ENCODE measurements around the gene TTN.
"Not testable (repeated sequence)": the region's sequence is repeated elsewhere in the genome, so short reads cannot be mapped to it uniquely, and the experiment has no call there.

Gene TTN

DNA sequence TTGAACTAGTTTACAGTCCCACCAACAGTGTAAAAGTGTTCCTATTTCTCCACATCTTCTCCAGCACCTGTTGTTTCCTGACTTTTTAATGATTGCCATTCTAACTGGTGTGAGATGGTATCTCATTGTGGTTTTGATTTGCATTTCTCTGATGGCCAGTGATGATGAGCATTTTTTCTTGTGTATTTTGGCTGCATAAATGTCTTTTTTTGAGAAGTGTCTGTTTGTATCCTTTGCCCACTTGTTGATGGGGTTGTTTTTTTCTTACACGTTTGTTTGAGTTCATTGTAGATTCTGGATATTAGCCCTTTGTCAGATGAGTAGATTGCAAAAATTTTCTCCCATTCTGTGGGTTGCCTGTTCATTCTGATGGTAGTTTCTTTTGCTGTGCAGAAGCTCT lies 281.8 kb downstream of the TTN start:
- DNase-seq: not testable (repeated sequence)

DNA sequence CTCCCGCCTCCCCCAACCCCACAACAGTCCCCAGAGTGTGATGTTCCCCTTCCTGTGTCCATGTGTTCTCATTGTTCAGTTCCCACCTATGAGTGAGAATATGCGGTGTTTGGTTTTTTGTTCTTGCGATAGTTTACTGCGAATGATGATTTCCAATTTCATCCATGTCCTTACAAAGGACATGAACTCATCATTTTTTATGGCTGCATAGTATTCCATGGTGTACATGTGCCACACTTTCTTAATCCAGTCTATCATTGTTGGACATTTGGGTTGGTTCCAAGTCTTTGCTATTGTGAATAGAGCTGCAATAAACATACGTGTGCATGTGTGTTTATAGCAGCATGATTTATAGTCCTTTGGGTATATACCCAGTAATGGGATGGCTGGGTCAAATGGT lies 282.2 kb downstream of the TTN start:
- DNase-seq: not testable (repeated sequence)

- DNase-seq: no peak
Measured at GRCh38 chr2:178523596-178524134, 283.6 kb downstream of the TTN start.

- DNase-seq: peak; percentile 77
Measured at GRCh38 chr2:178522950-178523595, 284.1 kb downstream of the TTN start.

DNA sequence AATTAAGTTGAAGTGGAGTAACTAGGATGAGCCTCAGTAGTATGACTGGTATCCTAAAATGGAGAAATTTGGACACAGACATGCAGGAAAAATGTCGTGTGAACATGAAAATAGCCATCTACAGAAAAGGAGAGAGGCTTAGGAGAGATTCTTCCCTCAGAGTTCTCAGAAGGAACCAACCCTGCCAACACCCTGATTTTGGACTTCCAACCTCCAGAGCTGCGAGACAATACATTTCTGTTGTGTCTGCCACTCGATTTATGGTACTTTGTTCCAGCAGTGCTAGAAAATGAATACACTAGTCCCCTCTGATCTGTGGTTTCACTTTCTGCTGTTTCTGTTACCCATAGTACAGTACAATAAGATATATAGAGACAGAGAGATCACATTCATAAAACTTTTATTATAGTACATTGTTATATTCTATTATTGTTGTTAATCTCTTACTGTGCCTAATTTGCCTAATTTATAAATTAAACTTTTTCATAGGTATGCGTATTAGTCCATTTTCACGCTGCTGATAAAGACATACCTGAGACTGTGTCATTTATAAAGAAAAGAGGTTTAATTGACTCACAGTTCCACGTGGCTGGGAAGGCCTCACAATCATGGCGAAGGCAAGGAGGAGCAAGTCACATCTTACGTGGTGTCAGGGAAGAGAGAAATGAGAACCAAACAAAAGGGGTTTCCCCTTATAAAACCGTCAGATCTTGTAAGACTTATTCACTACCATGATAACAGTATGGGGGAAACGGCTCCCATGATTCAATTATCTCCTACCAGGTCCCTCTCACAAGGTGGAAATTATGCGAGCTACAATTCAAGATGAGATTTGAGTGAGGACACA lies 285.7 kb downstream of the TTN start:
- no peak for DNase-seq

- no peak for DNase-seq
Measured at GRCh38 chr2:178517496-178517895, 289.7 kb downstream of the TTN start.

DNA sequence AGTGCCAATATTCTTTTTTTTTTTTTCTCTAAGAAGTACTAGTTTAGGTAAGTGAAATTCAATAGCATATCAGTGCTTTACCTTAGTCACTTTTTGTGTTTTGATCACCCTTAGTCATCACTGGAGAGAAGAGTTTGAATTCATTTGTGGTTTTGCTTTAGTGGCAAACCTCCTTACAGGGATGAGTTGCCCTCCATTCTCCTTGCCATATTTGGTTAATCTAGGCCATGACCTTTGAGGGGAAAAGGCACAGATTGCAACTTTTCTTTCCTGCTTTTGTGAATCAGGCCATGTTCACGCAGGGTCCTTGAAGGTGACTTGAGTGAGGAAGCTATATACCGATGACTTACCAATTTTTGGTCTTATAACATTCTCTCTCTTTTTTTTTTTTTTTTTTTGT lies 292.6 kb downstream of the TTN start:
- DNase-seq: no peak

DNA sequence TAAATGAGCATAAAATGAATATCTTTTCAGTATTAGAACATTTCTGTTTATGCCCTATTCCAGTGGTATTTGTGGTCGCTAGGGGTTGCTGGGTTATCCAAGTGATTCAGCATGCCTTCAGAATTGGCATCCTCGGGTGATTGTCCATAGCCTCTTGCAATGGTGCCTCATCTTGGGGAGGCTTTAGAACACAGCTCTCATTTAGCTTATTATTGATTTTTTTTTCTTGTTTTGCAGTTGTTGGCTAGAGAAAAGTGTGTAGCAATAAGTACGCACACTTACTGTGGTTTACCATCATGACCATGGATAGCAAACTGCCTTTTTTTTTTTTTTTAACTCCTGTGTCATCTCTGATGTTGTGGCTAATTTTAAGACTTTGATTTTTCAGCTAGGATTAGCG lies 293.3 kb downstream of the TTN start:
- DNase-seq: no peak

GRCh38 chr2:178512484-178512883 lies 294.7 kb downstream of the TTN start:
- no peak for DNase-seq

DNA sequence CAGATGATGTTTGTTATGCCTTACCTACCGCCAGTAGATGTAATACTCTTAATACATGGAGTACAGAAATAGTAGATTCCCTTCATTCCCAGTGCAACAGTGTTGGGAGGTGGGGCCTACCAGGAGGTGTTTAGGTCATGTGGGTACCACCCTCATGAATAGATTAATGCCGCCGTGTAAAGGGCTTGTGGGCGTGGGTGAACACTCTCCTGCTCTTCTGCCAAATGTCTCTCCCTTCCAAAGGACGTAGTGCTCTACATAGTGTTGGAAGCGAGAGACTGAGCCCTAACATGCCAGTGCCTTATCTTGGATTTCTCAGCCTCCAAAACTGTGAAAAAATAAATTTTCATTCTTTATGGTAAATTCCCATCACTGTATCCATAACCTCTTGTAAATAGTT lies 296.8 kb downstream of the TTN start:
- no peak for DNase-seq

DNA sequence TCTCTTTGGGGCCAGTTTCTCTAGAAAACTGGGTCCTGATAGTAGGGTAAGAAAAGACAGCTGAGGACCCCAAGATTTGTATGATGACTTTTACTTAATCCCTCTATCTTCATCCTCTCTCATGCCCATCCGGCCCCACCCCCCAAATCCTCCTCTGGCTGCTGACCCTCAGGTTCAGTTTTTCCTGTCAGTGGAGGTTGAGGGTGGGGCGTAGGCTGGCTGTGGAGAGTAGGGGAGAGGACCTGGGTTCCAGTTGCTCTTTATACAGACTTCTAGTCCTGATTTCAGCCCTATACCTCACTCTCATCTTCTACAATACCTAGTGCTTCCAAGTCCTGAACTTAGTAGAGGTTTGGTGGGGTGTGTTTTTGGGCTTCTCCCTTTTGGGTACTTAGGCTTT lies 298.6 kb downstream of the TTN start:
- DNase-seq: no peak

- no peak for DNase-seq
Measured at GRCh38 chr2:178506949-178507348, 300.3 kb downstream of the TTN start.

DNA sequence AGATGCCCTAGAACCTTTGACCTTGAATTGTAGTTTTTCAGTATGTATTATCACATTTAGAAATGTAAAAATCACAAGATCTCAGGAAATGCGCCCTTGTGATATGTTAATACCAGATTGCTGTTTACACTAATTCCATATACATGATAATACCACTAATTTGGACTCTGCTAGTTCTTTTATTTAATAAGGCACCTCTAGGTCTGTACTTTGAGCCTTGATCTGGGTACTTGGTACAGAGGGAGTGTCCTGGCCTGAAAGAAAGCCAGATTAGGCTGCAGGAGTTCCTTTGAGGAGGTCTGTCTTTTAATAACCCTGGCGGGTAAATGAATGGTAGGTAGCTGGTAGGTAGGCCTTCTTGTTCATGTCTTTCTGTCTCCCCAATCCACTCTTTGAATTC lies 300.7 kb downstream of the TTN start:
- DNase-seq: no peak

DNA sequence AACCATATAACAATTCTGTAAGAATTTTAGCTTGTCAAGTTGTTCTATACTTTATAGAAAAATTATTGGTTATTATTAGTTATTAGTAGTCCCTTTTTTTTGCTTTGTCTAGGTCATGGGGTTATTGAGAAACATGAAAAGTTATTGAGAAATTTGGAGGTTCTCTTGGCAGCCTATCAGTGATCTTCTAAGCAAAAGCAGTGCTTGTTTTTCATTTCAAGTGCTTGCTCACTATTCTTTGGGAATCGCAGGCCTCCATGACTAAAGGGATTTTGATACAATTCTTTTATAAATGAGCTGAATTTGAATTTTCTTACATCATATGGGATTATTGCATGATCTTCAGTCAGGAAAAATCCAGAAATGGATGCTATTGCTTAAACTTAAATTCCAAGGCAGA lies 301.1 kb downstream of the TTN start:
- no peak for DNase-seq

DNA sequence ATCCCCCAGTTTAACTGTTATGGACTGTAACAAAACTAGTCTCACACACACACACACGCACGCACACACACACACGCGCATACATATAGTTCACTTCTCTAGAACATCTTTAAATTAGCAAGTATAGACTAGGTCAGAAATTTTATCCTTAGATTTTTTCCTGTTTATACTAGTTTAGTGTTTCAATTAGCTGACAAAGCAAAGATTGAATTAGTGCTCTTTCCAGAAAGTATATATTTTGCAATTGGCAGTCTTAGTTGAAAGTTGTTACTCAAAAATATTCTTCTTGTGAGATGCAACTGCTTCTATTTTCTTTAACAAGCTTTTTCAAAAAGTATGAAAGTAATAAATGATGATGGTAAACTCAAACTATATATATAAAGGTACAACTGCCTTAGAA lies 304.5 kb downstream of the TTN start:
- no peak for DNase-seq

DNA sequence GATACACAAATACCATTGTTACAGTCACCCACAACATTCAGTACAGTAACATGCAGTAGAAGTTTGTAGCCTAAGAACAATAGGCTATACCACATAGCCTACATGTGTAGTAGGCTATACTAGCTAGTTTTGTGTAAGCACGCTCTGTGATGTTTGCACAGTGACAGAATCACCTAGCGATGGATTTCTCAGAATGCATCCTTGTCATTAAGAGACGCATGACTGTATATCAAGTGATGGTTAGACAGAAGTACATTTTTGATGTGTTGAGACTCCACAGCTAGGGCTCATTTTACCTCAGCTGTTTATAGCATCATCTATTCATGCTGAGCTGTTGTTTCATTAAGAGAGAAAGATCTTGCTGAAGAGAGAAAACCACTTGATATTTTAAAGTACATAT lies 307.6 kb downstream of the TTN start:
- no peak for DNase-seq

- DNase-seq: no peak
Measured at GRCh38 chr2:178498137-178498536, 309.1 kb downstream of the TTN start.

- no peak for DNase-seq
Measured at GRCh38 chr2:178496049-178496448, 311.2 kb downstream of the TTN start.

DNA sequence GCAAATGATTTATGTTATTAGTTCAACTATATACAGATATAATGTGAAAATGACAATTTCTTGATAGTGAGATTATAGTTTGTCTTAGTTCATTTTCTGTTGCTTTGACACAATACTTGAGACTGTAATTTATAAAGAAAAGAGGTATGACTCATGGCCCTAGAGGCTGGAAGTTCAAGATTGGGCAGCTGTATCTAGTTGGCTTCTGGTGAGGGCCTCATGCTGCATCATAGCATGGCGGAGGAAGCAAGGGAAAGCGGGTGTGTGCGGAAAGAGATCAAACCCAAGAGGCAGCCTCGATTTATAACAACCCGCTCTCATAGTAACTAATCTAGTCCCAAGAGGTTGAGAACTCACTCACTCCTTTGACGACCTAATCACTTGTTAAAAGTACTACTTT lies 315.6 kb downstream of the TTN start:
- DNase-seq: no peak

DNA sequence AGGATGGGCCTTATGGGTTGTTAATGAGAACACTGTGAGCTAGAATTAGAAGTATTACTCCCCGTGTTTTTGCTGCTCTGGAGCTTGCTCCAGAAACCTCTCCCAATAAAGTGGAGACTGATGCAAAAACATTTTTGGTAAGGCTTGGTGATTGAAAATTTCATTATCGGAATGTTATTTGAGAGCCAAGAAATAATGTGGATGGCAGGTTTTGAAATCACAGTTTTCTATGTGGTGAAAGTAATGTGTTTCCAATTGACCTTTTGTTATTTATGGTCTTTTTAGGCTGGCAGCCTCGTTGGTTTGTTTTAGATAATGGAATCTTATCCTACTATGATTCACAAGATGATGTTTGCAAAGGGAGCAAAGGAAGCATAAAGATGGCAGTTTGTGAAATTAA lies 321.9 kb downstream of the TTN start:
- no peak for DNase-seq

GRCh38 chr2:178484245-178485041 lies 322.8 kb downstream of the TTN start:
- DNase-seq: peak; percentile 69

DNA sequence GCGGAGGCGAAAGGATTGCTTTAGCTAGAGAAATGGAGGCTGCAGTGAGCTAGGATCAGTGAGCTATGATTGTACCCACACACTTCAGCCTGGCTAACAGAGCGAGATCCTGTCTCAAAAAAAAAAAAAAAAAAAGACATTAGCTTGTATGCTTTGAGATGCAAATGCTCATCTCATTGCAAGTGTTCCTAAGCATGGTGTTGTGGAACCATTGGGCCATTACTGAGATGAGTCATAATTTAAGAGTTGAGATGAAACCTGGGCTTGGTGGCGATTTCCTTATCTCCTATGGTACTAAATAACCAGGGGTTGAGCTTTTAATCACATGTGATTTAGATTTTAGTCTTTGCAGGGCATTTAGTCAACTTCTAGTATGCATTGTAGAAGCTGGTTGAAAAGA lies 324.8 kb downstream of the TTN start:
- DNase-seq: no peak

All from NCI-H1105 treated with DMSO at 0.1 percent for 48 hours (cell line).